PC-9 (cell line): ENCODE results near the gene PRKD1. TPM values are rescaled to one million over a fixed set of nuclear protein-coding genes. Genes with fewer than 3 reads are reported as not detected.
"Not testable (repeated sequence)": the region's sequence is repeated elsewhere in the genome, so short reads cannot be mapped to it uniquely, and the experiment has no call there.

Experiments
- BruUV-seq: library from RNA; stranded (reverse); fragments of 400-500 nt; replicated peaks from 2 replicates; lab custom pipeline; 2021; lab: Mats Ljungman, UMichigan
- CTCF ChIA-PET: fragments of 300-600 bp; sonication (Branson Sonifier 250); formaldehyde crosslinking; loops from one replicate; lab custom pipeline; 2022; ENCODE audit warnings: antibody characterized with exemption; lab: Charles Lee
- POLR2A ChIA-PET: fragments of 300-600 bp; sonication (Branson Sonifier 250); formaldehyde crosslinking; loops from one replicate; lab custom pipeline; 2022; ENCODE audit warnings: antibody characterized with exemption; ENCODE audit not compliant: unreplicated experiment; lab: Charles Lee
- DNase-seq, 2 experiments: peaks; one replicate each; pipeline versions ENCODE4 v3.0.0 to v3.0.0-alpha.2; 2015 to 2022; ENCODE audit warnings: mixed read lengths in 1 of 2
- H2AFZ ChIP-seq: fragments of 200-600 bp; sonication (generic); 2 replicates; pipeline ENCODE4 v1.8.1; 2017; ENCODE audit warnings: antibody characterized with exemption
- H3F3A ChIP-seq: fragments of 200-600 bp; sonication (generic); 2 replicates; pipeline ENCODE4 v1.8.1; 2017; ENCODE audit warnings: antibody characterized with exemption, mild to moderate bottlenecking, low read depth; ENCODE audit not compliant: insufficient read depth
- H3K27ac ChIP-seq: fragments of 200-600 bp; sonication (generic); 2 replicates; pipeline ENCODE4 v1.6.1; 2016; ENCODE audit warnings: mixed run types
- H3K27me3 ChIP-seq: fragments of 200-600 bp; sonication (generic); 2 replicates; pipeline ENCODE4 v1.6.1; 2016; ENCODE audit warnings: low read depth, mixed run types; ENCODE audit not compliant: insufficient read depth
- H3K36me3 ChIP-seq: fragments of 200-600 bp; sonication (generic); 2 replicates; pipeline ENCODE4 v1.6.1; 2016; ENCODE audit warnings: low read depth, mixed run types
- H3K4me1 ChIP-seq: fragments of 200-600 bp; sonication (generic); replicated peaks from 2 replicates; pipeline ENCODE4 v1.6.1; 2016; ENCODE audit warnings: mixed run types; ENCODE audit not compliant: insufficient read depth
- H3K4me2 ChIP-seq: fragments of 200-600 bp; sonication (generic); 2 replicates; pipeline ENCODE4 v1.6.1; 2017; ENCODE audit warnings: mixed run types
- H3K4me3 ChIP-seq: fragments of 200-600 bp; sonication (generic); 2 replicates; pipeline ENCODE4 v1.6.1; 2016; ENCODE audit warnings: mixed run types
- H3K79me2 ChIP-seq: fragments of 200-600 bp; sonication (generic); 2 replicates; pipeline ENCODE4 v1.6.1; 2017; ENCODE audit warnings: low read depth, mixed run types
- H3K9me2 ChIP-seq: fragments of 200-600 bp; sonication (generic); 2 replicates; pipeline ENCODE4 v1.8.1; 2017; ENCODE audit warnings: mild to moderate bottlenecking; ENCODE audit not compliant: insufficient read depth
- H3K9me3 ChIP-seq: fragments of 200-600 bp; sonication (generic); 2 replicates; pipeline ENCODE4 v1.8.1; 2016; ENCODE audit warnings: low read depth; ENCODE audit not compliant: insufficient read depth
- H4K20me1 ChIP-seq: fragments of 200-600 bp; sonication (generic); 2 replicates; pipeline ENCODE4 v1.8.1; 2017; ENCODE audit not compliant: insufficient read depth
- CTCF ChIP-seq: fragments of 200-600 bp; sonication (generic); conservative IDR thresholded peaks from 2 replicates; pipeline ENCODE4 v1.6.1; 2017; ENCODE audit warnings: mixed run types, antibody characterized with exemption, mild to moderate bottlenecking, moderate library complexity
- EZH2 ChIP-seq: fragments of 200-600 bp; sonication (generic); IDR thresholded peaks from 2 replicates; pipeline ENCODE4 v1.8.0; 2017; ENCODE audit warnings: antibody characterized with exemption, low read depth
- intact Hi-C: fragments of 100-400 bp; cut with micrococcal nuclease; formaldehyde crosslinking; loops from one replicate; pipeline ENCODE4 v1.10.0; 2022; ENCODE audit not compliant: unreplicated experiment
- total RNA-seq: library from RNA; stranded (reverse); gene quantifications from 2 replicates; pipeline ENCODE4 v1.2.3, GENCODE V29; 2021

PRKD1 gene
- total RNA-seq, 1 experiment from 2014 or later: 0.98 TPM

- DNase-seq: no peak
- Histone ChIP-seq H3K9me2 (no peaks in the 10 kb centered on the region), H3F3A (no peaks in the 10 kb centered on the region), H3K79me2 (no peaks in the 10 kb centered on the region), H3K27me3 (no peaks in the 10 kb centered on the region), H3K4me2 (no peak overlapping the region), H2AFZ (no peak overlapping the region), H3K36me3 (no peaks in the 10 kb centered on the region), H3K4me3 (no peak overlapping the region), H3K27ac (no peak overlapping the region), H4K20me1 (no peaks in the 10 kb centered on the region), H3K9me3 (no peaks in the 10 kb centered on the region), H3K4me1 (no peaks in the 10 kb centered on the region)
- TF ChIP-seq EZH2 (no peak), CTCF (no peak)
- intact Hi-C loops: no loop called here
- BruUV-seq: no TSS peak
- ChIA-PET POLR2A (no interaction called here), CTCF (no interaction called here)
Observed at GRCh38 chr14:29856516-29856915, 71.1 kb downstream of the PRKD1 start.

- H3K4me3 ChIP-seq, H3F3A ChIP-seq, DNase-seq, intact Hi-C loops, BruUV-seq, H3K27ac ChIP-seq, H3K9me2 ChIP-seq, H3K4me1 ChIP-seq, H3K79me2 ChIP-seq, CTCF ChIA-PET, H3K36me3 ChIP-seq, H3K4me2 ChIP-seq, POLR2A ChIA-PET, H2AFZ ChIP-seq, H3K27me3 ChIP-seq, H3K9me3 ChIP-seq, H4K20me1 ChIP-seq: not testable (repeated sequence)
Observed at GRCh38 chr14:29853691-29854090, 74.0 kb downstream of the PRKD1 start.

GRCh38 chr14:29853272-29853671 is 74.4 kb downstream of the PRKD1 start:
- no peaks in the 10 kb centered on the region for H3F3A ChIP-seq
- H3K27me3 ChIP-seq: no peaks in the 10 kb centered on the region
- H3K4me2 ChIP-seq: no peak overlapping the region
- no peak for TF ChIP-seq EZH2
- TF ChIP-seq CTCF: no peak
- H3K36me3 ChIP-seq: no peaks in the 10 kb centered on the region
- no peaks in the 10 kb centered on the region for H3K4me1 ChIP-seq
- H3K9me2 ChIP-seq: no peaks in the 10 kb centered on the region
- no peaks in the 10 kb centered on the region for H4K20me1 ChIP-seq
- POLR2A ChIA-PET: no interaction called here
- no peak overlapping the region for H2AFZ ChIP-seq
- intact Hi-C loops: no loop called here
- H3K27ac ChIP-seq: no peak overlapping the region
- H3K79me2 ChIP-seq: no peaks in the 10 kb centered on the region
- H3K4me3 ChIP-seq: no peak overlapping the region
- peak in 1 of 2 experiments; percentile 45 for DNase-seq
- no TSS peak for BruUV-seq
- CTCF ChIA-PET: no interaction called here
- no peaks in the 10 kb centered on the region for H3K9me3 ChIP-seq

GRCh38 chr14:29851397-29851796 is 76.2 kb downstream of the PRKD1 start:
- Histone ChIP-seq H3K4me3 (no peak overlapping the region), H3K36me3 (no peaks in the 10 kb centered on the region), H2AFZ (no peak overlapping the region), H3K27me3 (no peaks in the 10 kb centered on the region), H3K4me1 (no peaks in the 10 kb centered on the region), H3K27ac (no peak overlapping the region), H3K79me2 (no peaks in the 10 kb centered on the region), H3F3A (no peaks in the 10 kb centered on the region), H3K4me2 (no peak overlapping the region), H3K9me3 (no peaks in the 10 kb centered on the region), H3K9me2 (no peaks in the 10 kb centered on the region), H4K20me1 (no peaks in the 10 kb centered on the region)
- TF ChIP-seq CTCF (no peak), EZH2 (no peak)
- no peak for DNase-seq
- ChIA-PET POLR2A (no interaction called here), CTCF (no interaction called here)
- intact Hi-C loops: no loop called here
- BruUV-seq: no TSS peak
